SK-N-SH (cell line): ENCODE results near the gene CPEB4. TPM values are rescaled to one million over a fixed set of nuclear protein-coding genes. Genes with fewer than 3 reads are reported as not detected.

Source experiments
- CTCF ChIA-PET: fragments of 300-600, 350-600 bp; formaldehyde crosslinking; extraction: SDS; loops from one replicate; lab custom pipeline; 2021; lab: Yijun Ruan, JAX
- POLR2A ChIA-PET: fragments of 350-600 bp; sonication (Branson Sonifier 250); formaldehyde crosslinking; extraction: SDS; loops from one replicate; lab custom pipeline; 2020; ENCODE audit warnings: antibody characterized with exemption, inconsistent platforms; lab: Yijun Ruan, JAX
- DNase-seq: peaks from one replicate; pipeline ENCODE4 v3.0.0; 2012
- H2AFZ ChIP-seq: fragments of 200-600 bp; sonication (generic); 2 replicates; pipeline ENCODE4 v1.8.1; 2016; ENCODE audit warnings: antibody characterized with exemption, mild to moderate bottlenecking, low read depth
- H3F3A ChIP-seq: fragments of 200-600 bp; sonication (generic); replicated peaks from 2 replicates; pipeline ENCODE3; 2016; ENCODE audit warnings: antibody characterized with exemption, mild to moderate bottlenecking; ENCODE audit not compliant: insufficient read depth
- H3K27ac ChIP-seq, 2 experiments: fragments of 200-500 bp in 1 of 2; fragments of 200-600 bp in 1 of 2; sonication (Bioruptor generic) in 1 of 2; sonication (generic), shearing (Covaris generic) in 1 of 2; 2 replicates each; pipeline versions ENCODE4 v1.5.1 to v1.6.1; 2014 to 2016; ENCODE audit warnings: low read depth in 2 of 2, inconsistent platforms in 1 of 2, low read length in 1 of 2, mild to moderate bottlenecking in 1 of 2, mixed read lengths in 1 of 2
- H3K27me3 ChIP-seq: fragments of 200-600 bp; sonication (generic), shearing (Covaris generic); 2 replicates; pipeline ENCODE4 v1.6.1; 2016; ENCODE audit warnings: mixed run types; ENCODE audit not compliant: insufficient read depth
- H3K36me3 ChIP-seq, 2 experiments: fragments of 200-500 bp in 1 of 2; fragments of 200-600 bp in 1 of 2; sonication (Bioruptor generic) in 1 of 2; sonication (generic) in 1 of 2; replicated peaks in 1 of 2; 2 replicates each; pipeline versions ENCODE3 to v1.5.1; 2014 to 2016; ENCODE audit warnings: low read length in 1 of 2, mild to moderate bottlenecking in 1 of 2; ENCODE audit not compliant: insufficient read depth in 2 of 2, control insufficient read depth in 1 of 2
- H3K4me1 ChIP-seq, 2 experiments: fragments of 200-500 bp in 1 of 2; fragments of 200-600 bp in 1 of 2; sonication (Bioruptor generic) in 1 of 2; sonication (generic), shearing (Covaris generic) in 1 of 2; 2 replicates each; pipeline versions ENCODE4 v1.5.1 to v1.6.1; 2014 to 2016; ENCODE audit warnings: low read depth in 1 of 2, low read length in 1 of 2, mixed run types in 1 of 2; ENCODE audit not compliant: insufficient read depth in 2 of 2, control insufficient read depth in 1 of 2
- H3K4me2 ChIP-seq: fragments of 200-600 bp; sonication (generic), shearing (Covaris generic); 2 replicates; pipeline ENCODE4 v1.6.1; 2017; ENCODE audit warnings: mixed run types
- H3K4me3 ChIP-seq, 2 experiments: fragments of 200-500 bp in 1 of 2; fragments of 200-600 bp in 1 of 2; sonication (Bioruptor generic) in 1 of 2; sonication (generic), shearing (Covaris generic) in 1 of 2; 2 replicates each; pipeline versions ENCODE4 v1.5.1 to v1.8.1; 2014 to 2016; ENCODE audit warnings: low read depth in 2 of 2, inconsistent platforms in 1 of 2, low read length in 1 of 2, mild to moderate bottlenecking in 1 of 2, mixed read lengths in 1 of 2, moderate library complexity in 1 of 2
- H3K79me2 ChIP-seq: fragments of 200-600 bp; sonication (generic); 2 replicates; pipeline ENCODE4 v1.8.1; 2017; ENCODE audit warnings: mild to moderate bottlenecking; ENCODE audit not compliant: insufficient read depth
- H3K9ac ChIP-seq: fragments of 200-600 bp; sonication (generic); 2 replicates; pipeline ENCODE4 v1.6.1; 2017; ENCODE audit warnings: mixed run types
- H3K9me2 ChIP-seq: fragments of 200-600 bp; sonication (generic); 2 replicates; pipeline ENCODE4 v1.6.1; 2017; ENCODE audit warnings: mixed run types
- H3K9me3 ChIP-seq: fragments of 200-600 bp; sonication (generic); 2 replicates; pipeline ENCODE4 v1.6.1; 2017; ENCODE audit warnings: mixed run types, mild to moderate bottlenecking, moderate library complexity
- H4K20me1 ChIP-seq: fragments of 200-600 bp; sonication (generic); 2 replicates; pipeline ENCODE4 v1.6.1; 2017; ENCODE audit warnings: mild to moderate bottlenecking, mixed run types; ENCODE audit not compliant: insufficient read depth
- EP300 ChIP-seq, 2 experiments: IDR thresholded peaks; 2 replicates each; pipeline versions ENCODE4 v1.4.0 to v1.6.1; 2012; ENCODE audit warnings: borderline replicate concordance in 1 of 2, low read depth in 1 of 2, low read length in 1 of 2
- FOXM1 ChIP-seq: IDR thresholded peaks from 2 replicates; pipeline ENCODE4 v1.4.0; 2012; ENCODE audit warnings: low read depth, mild to moderate bottlenecking
- GATA2 ChIP-seq: sonication (generic); formaldehyde crosslinking; IDR thresholded peaks from 2 replicates; pipeline ENCODE4 v1.5.0; 2020; ENCODE audit warnings: mild to moderate bottlenecking, missing genetic modification reagents
- IRF3 ChIP-seq: fragments of 150-350 bp; IDR thresholded peaks from 2 replicates; pipeline ENCODE4 v1.6.1; 2016; ENCODE audit warnings: mild to moderate bottlenecking, low read depth, low read length
- MXI1 ChIP-seq: IDR thresholded peaks from 2 replicates; pipeline ENCODE4 v1.6.1; 2012; ENCODE audit warnings: mild to moderate bottlenecking, low read depth, low read length, improper control_type of control experiment
- NFIC ChIP-seq: IDR thresholded peaks from 2 replicates; pipeline ENCODE4 v1.4.0; 2012; ENCODE audit warnings: borderline replicate concordance
- POLR2AphosphoS5 ChIP-seq: IDR thresholded peaks from 2 replicates; pipeline ENCODE4 v1.6.1; 2012; ENCODE audit warnings: low read depth, low read length
- RAD21 ChIP-seq: IDR thresholded peaks from 2 replicates; pipeline ENCODE4 v1.6.1; 2012; ENCODE audit warnings: mild to moderate bottlenecking, low read length
- RCOR1 ChIP-seq: fragments of 150-350 bp; IDR thresholded peaks from 2 replicates; pipeline ENCODE4 v1.6.1; 2017; ENCODE audit warnings: antibody characterized with exemption, low read length
- RFX5 ChIP-seq: IDR thresholded peaks from 2 replicates; pipeline ENCODE4 v1.6.1; 2012; ENCODE audit warnings: mild to moderate bottlenecking, improper control_type of control experiment, low read length
- SIN3A ChIP-seq: IDR thresholded peaks from 2 replicates; pipeline ENCODE4 v1.6.1; 2012; ENCODE audit warnings: low read depth, mild to moderate bottlenecking, low read length, moderate library complexity, borderline replicate concordance
- SMC3 ChIP-seq: IDR thresholded peaks from 2 replicates; pipeline ENCODE4 v1.6.1; 2012; ENCODE audit warnings: low read depth, low read length, improper control_type of control experiment
- TCF12 ChIP-seq: IDR thresholded peaks from 2 replicates; pipeline ENCODE4 v1.4.0; 2012
- TEAD4 ChIP-seq: IDR thresholded peaks from 2 replicates; pipeline ENCODE4 v1.4.0; 2012; ENCODE audit warnings: mild to moderate bottlenecking, borderline replicate concordance; ENCODE audit not compliant: insufficient read depth
- USF2 ChIP-seq: fragments of 150-350 bp; IDR thresholded peaks from 2 replicates; pipeline ENCODE4 v1.6.1; 2017; ENCODE audit warnings: antibody characterized with exemption, low read length, low read depth, borderline replicate concordance
- WGBS: methylation state at CpG from one replicate; pipeline ENCODE4 v1.1.6; 2017; ENCODE audit warnings: low lambda C conversion rate; 5-methylcytosine and 5-hydroxymethylcytosine counted together
- polyA plus RNA-seq, 3 experiments: library from polyadenylated mRNA; depleted of rRNA; stranded (reverse); fragments of >200 nt; gene quantifications; 2 replicates each; pipeline ENCODE4 v1.2.3, GENCODE V29; 2012
- TF ChIP-seq, protein P1 (sequence below): IDR thresholded peaks from 2 replicates; pipeline ENCODE4 v1.6.1; 2012; ENCODE audit warnings: mild to moderate bottlenecking, low read depth, low read length, moderate library complexity

CPEB4 gene
- polyA plus RNA-seq, 1 of the 3 experiments (the other 2 are of a cell fraction), result 6.8 TPM

GRCh38 chr5:173913686-173914321 is 25.7 kb downstream of the CPEB4 start:
- Histone ChIP-seq H3K27me3 (no peaks in the 10 kb centered on the region), H2AFZ (no peak overlapping the region; the same call in 1 of the 2 replicates), H3K4me1 (peaks cover 0 to 25% of the 10 kb centered on the region in 2 experiments; a peak in 2 of 4 replicates), H3K9me2 (no peaks in the 10 kb centered on the region), H3K4me3 (no peak overlapping the region), H3K9ac (no peak overlapping the region), H4K20me1 (0 out of 2 replicates have a peak, but pooled peaks cover 5% of the 10 kb centered on the region), H3K79me2 (peaks cover 51% of the 10 kb centered on the region), H3K4me2 (no peak overlapping the region), H3F3A (peaks cover 11% of the 10 kb centered on the region), H3K9me3 (no peaks in the 10 kb centered on the region), H3K36me3 (peaks cover 12 to 15% of the 10 kb centered on the region in 2 experiments), H3K27ac (peak overlapping the region in 1 of 2 experiments; percentile 96; a peak in 2 of 4 replicates)
- peak; percentile 39 for DNase-seq
- TF ChIP-seq GATA2 (peak; percentile 21; the same call in 1 of the 2 replicates), SIN3A (no peak), MXI1 (0 out of 2 replicates have a peak, but pooled peaks have one; percentile 33)
- ChIA-PET POLR2A (interaction anchor here (1.4 to 2.7 kb wide), 2 partner anchors 24 to 26 kb away, joined by 5 to 10 read pairs; partner anchors contain the start of gene CPEB4), CTCF (interaction anchor here (0.9 to 1.9 kb wide), 7 partner anchors 9 to 295 kb away, joined by 3 to 5 read pairs (median 3); no protein-coding TSS in a partner anchor)
- 55% methylated on average over 4 of the region's 4 CpGs for WGBS

DNA sequence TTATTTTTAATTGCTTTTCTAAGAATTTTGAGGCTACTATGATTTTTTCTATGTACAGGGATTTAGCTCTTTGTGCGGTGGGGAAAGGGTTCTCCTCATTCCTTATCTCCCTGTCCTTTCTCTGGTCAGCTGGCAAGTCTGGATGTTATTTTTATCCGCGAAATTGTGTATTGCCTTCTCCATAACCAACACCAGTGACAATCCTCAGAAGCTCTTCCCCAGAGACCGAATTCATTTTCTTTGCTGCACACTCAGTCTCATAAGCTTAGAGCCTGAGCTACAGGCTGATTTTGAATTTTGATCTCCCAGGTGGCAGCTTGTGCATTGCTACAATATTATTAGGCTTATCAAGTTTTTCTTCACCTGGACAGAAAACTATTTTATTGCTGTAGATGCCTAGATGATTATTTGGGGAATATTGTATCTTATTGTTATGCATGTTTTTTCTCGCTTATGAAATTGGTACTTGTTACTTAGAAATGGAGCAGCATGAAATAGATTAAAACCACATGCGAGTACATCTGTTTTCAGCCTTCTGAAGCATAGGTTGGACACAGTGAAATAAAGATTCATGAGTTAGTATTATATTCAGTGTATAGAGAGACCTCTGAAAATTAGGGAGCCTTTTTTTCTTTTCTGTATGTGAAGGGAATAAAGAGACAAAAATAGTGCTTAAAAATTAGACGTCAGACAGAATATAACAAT is 27.3 kb downstream of the CPEB4 start:
- peak; percentile 45 for DNase-seq
- Histone ChIP-seq H3K4me2 (peak overlapping the region; percentile 56), H4K20me1 (no peaks in the 10 kb centered on the region), H2AFZ (no peak overlapping the region; the same call in 1 of the 2 replicates), H3K79me2 (peaks cover 53% of the 10 kb centered on the region), H3F3A (peaks cover 18% of the 10 kb centered on the region), H3K9me3 (no peaks in the 10 kb centered on the region), H3K27ac (peak overlapping the region; percentile 16 to 96; a peak in 3 of 4 replicates), H3K36me3 (peaks cover 12 to 15% of the 10 kb centered on the region in 2 experiments), H3K27me3 (no peaks in the 10 kb centered on the region), H3K9me2 (no peaks in the 10 kb centered on the region), H3K9ac (no peak overlapping the region; the same call in 1 of the 2 replicates), H3K4me1 (peaks cover 8 to 36% of the 10 kb centered on the region in 2 experiments; a peak in 3 of 4 replicates), H3K4me3 (peak overlapping the region in 1 of 2 experiments; percentile 15; a peak in 1 of 4 replicates)
- 33% methylated on average over 7 of the region's 7 CpGs for WGBS
- ChIA-PET POLR2A (interaction anchor here (1.0 to 2.7 kb wide), 5 partner anchors 16 to 130 kb away, joined by 3 to 10 read pairs (median 5); partner anchors contain the start of genes CPEB4 and NSG2), CTCF (interaction anchor here (1.1 to 1.4 kb wide), 5 partner anchors 22 to 402 kb away, joined by 3 to 4 read pairs (median 4); no protein-coding TSS in a partner anchor)
- TF ChIP-seq RCOR1, result 0 out of 2 replicates have a peak, but pooled peaks have one; percentile 8
- 0 out of 2 replicates have a peak, but pooled peaks have one; percentile 17 for TF ChIP-seq RFX5
- TF ChIP-seq POLR2AphosphoS5, result no peak
- no peak for TF ChIP-seq FOXM1
- peak; percentile 34 for TF ChIP-seq GATA2
- no peak for TF ChIP-seq IRF3
- TF ChIP-seq, protein P1, sequence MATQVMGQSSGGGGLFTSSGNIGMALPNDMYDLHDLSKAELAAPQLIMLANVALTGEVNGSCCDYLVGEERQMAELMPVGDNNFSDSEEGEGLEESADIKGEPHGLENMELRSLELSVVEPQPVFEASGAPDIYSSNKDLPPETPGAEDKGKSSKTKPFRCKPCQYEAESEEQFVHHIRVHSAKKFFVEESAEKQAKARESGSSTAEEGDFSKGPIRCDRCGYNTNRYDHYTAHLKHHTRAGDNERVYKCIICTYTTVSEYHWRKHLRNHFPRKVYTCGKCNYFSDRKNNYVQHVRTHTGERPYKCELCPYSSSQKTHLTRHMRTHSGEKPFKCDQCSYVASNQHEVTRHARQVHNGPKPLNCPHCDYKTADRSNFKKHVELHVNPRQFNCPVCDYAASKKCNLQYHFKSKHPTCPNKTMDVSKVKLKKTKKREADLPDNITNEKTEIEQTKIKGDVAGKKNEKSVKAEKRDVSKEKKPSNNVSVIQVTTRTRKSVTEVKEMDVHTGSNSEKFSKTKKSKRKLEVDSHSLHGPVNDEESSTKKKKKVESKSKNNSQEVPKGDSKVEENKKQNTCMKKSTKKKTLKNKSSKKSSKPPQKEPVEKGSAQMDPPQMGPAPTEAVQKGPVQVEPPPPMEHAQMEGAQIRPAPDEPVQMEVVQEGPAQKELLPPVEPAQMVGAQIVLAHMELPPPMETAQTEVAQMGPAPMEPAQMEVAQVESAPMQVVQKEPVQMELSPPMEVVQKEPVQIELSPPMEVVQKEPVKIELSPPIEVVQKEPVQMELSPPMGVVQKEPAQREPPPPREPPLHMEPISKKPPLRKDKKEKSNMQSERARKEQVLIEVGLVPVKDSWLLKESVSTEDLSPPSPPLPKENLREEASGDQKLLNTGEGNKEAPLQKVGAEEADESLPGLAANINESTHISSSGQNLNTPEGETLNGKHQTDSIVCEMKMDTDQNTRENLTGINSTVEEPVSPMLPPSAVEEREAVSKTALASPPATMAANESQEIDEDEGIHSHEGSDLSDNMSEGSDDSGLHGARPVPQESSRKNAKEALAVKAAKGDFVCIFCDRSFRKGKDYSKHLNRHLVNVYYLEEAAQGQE, result no peak
- peak; percentile 53; the same call in 1 of the 2 replicates for TF ChIP-seq MXI1
- TF ChIP-seq USF2, result no peak
- peak in 1 of 2 experiments; percentile 47; a peak in 1 of 4 replicates for TF ChIP-seq EP300 (IDR thresholded peaks at IDR 0.05; ENCODE audit: borderline replicate concordance in 1 of 2, low read depth in 1 of 2, low read length in 1 of 2)
- no peak for TF ChIP-seq NFIC
- TF ChIP-seq SMC3, result no peak
- no peak for TF ChIP-seq TEAD4
- peak; percentile 68 for TF ChIP-seq TCF12
- 0 out of 2 replicates have a peak, but pooled peaks have one; percentile 6 for TF ChIP-seq RAD21
